ENCODE results near the gene RXRB.

The RXRB gene

DNA sequence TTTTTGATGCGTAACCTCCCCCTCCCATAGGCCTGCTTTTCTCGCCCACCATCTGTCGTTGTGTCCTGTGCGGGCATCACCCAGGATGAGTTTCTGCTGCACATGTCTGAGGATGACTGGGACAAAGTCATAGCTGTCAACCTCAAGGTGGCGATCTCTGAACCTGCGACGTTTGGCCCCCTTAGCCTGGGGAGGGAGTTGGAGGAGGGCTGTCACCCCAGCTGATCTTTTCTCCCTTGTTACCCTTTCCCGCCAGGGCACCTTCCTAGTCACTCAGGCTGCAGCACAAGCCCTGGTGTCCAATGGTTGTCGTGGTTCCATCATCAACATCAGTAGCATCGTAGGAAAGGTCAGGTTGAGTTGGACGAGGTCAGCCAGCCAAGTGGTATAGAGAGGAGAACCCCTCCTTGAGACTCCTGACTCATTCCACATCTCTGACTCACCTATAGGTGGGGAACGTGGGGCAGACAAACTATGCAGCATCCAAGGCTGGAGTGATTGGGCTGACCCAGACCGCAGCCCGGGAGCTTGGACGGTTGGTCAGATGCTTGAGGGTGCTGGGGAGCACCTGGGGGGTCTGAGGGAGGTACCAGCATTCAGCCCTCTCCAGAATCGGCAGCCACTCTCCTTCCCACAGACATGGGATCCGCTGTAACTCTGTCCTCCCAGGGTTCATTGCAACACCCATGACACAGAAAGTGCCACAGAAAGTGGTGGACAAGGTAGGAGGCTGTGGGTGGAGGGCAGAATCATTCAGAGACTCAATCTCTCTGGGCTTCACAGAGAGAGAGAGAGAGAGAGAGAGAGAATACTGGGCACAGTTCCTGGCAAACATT, 4.9 kb upstream of the RXRB start:
- Histone ChIP-seq H3K9ac (ENCODE audit: low read length) (peak overlapping the region; percentile 86), H2BK120ac (ENCODE audit: low read depth, low read length) (no peak overlapping the region), H3K27me3 (ENCODE audit: insufficient read depth, low read length, poor library complexity) (no peaks in the 10 kb centered on the region), H3K79me1 (ENCODE audit: low read length) (peaks cover 23% of the 10 kb centered on the region), H3K4me2 (ENCODE audit: low read length) (peak overlapping the region; percentile 77), H2BK5ac (ENCODE audit: low read length) (no peak overlapping the region), H3K4ac (ENCODE audit: low read depth, low read length) (no peak overlapping the region), H4K8ac (ENCODE audit: low read depth, low read length) (no peak overlapping the region), H3K4me1 (ENCODE audit: control insufficient read depth, low read depth, low read length) (peaks cover 15% of the 10 kb centered on the region), H3K27ac (ENCODE audit: low read depth, low read length) (no peak overlapping the region), H3K4me3 (ENCODE audit: low read length) (no peak overlapping the region), H3K23ac (ENCODE audit: low read length) (no peak overlapping the region), H3K18ac (ENCODE audit: low read length) (no peak overlapping the region), H3K56ac (ENCODE audit: low read length) (peak overlapping the region; percentile 92), H3K36me3 (ENCODE audit: control insufficient read depth, insufficient read depth, low read length) (peaks cover 12% of the 10 kb centered on the region), H3K79me2 (ENCODE audit: control insufficient read depth, insufficient read depth, low read length) (peaks cover 19% of the 10 kb centered on the region), H2AK5ac (ENCODE audit: low read length) (no peak overlapping the region), H4K5ac (ENCODE audit: low read length) (no peak overlapping the region), H2BK15ac (replicated peaks; ENCODE audit: low read depth) (no peak overlapping the region)
- peak; percentile 86 for DNase-seq
- WGBS (ENCODE audit: extremely low coverage, insufficient coverage, low lambda C conversion rate): no CpG with 5 or more reads among the region's 17 CpGs

DNA sequence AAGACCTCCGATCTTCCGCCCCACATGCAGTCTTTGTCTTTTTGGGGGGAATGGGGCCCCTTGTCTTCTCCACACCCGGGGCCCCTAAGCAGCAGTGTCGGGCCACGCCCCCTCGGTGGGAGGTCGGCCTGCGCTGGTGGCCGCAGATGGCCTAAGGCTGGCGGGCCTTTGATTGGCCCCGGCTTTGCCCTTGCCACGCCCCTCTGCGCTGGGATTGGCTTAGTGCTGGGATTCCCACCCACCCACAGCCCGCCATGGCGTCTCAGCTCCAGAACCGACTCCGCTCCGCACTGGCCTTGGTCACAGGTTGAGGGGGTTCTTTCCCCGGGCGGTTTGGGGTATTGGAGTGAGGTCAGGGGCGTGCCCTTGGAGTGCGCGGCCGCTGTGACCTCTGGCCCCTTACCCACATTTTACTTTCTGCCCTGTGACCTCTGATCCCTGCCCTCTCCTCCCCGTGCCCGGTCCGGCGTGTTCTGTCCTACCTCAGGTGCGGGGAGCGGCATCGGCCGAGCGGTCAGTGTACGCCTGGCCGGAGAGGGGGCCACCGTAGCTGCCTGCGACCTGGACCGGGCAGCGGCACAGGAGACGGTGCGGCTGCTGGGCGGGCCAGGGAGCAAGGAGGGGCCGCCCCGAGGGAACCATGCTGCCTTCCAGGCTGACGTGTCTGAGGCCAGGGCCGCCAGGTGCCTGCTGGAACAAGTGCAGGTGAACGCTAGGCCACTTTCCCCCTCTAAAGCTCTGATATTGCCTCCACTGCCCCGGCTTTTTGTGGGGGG, 4.1 kb upstream of the RXRB start, which contains the start of gene HSD17B8:
HSD17B8 (plus strand) TSS at position 241 of the 776 bp plus-strand sequence; CDS start at position 255, 14 bp downstream.
- Histone ChIP-seq H3K36me3 (ENCODE audit: control insufficient read depth, insufficient read depth, low read length) (peaks cover 12% of the 10 kb centered on the region), H2BK120ac (ENCODE audit: low read depth, low read length) (no peak within 1 kb of the TSS), H3K9ac (ENCODE audit: low read length) (peak within 1 kb of the TSS; percentile 86), H2BK5ac (ENCODE audit: low read length) (peak within 1 kb of the TSS; percentile 37), H2BK15ac (replicated peaks; ENCODE audit: low read depth) (no peak within 1 kb of the TSS), H3K4me2 (ENCODE audit: low read length) (peak within 1 kb of the TSS; percentile 77), H3K27me3 (ENCODE audit: insufficient read depth, low read length, poor library complexity) (no peaks in the 10 kb centered on the region), H3K79me1 (ENCODE audit: low read length) (peaks cover 22% of the 10 kb centered on the region), H3K27ac (ENCODE audit: low read depth, low read length) (no peak within 1 kb of the TSS), H3K23ac (ENCODE audit: low read length) (peak within 1 kb of the TSS; percentile 37), H2AK5ac (ENCODE audit: low read length) (no peak within 1 kb of the TSS), H4K5ac (ENCODE audit: low read length) (no peak within 1 kb of the TSS), H3K56ac (ENCODE audit: low read length) (peak within 1 kb of the TSS; percentile 92), H3K79me2 (ENCODE audit: control insufficient read depth, insufficient read depth, low read length) (peaks cover 19% of the 10 kb centered on the region), H3K4ac (ENCODE audit: low read depth, low read length) (no peak within 1 kb of the TSS), H3K18ac (ENCODE audit: low read length) (no peak within 1 kb of the TSS), H3K4me1 (ENCODE audit: control insufficient read depth, low read depth, low read length) (peaks cover 15% of the 10 kb centered on the region), H3K4me3 (ENCODE audit: low read length) (peak within 1 kb of the TSS; percentile 85), H4K8ac (ENCODE audit: low read depth, low read length) (no peak within 1 kb of the TSS)
- peak; percentile 95 for DNase-seq
- WGBS (ENCODE audit: extremely low coverage, insufficient coverage, low lambda C conversion rate): no CpG with 5 or more reads among the region's 48 CpGs

DNA sequence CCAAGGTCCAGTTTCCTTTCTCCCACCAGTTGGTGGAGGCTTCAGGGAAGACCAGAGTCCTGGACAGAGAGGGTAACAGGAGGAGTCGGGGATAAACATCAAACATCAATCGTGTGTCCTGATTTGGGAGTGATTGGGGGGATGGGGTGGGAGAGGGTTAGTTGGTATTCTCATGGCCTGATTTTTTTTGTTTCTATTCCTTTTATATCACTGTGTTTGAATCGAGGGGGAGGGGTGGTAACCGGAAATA, 3.6 kb upstream of the RXRB start:
- WGBS (ENCODE audit: extremely low coverage, insufficient coverage, low lambda C conversion rate): no CpG with 5 or more reads among the region's 4 CpGs
- H3K27ac ChIP-seq (ENCODE audit: low read depth, low read length): no peak overlapping the region
- no peak overlapping the region for H4K5ac ChIP-seq (ENCODE audit: low read length)
- no peak for DNase-seq
- no peak overlapping the region for H3K56ac ChIP-seq (ENCODE audit: low read length)
- no peak overlapping the region for H3K23ac ChIP-seq (ENCODE audit: low read length)
- no peak overlapping the region for H3K9ac ChIP-seq (ENCODE audit: low read length)
- H3K18ac ChIP-seq (ENCODE audit: low read length): no peak overlapping the region
- H2BK5ac ChIP-seq (ENCODE audit: low read length): no peak overlapping the region
- H3K4ac ChIP-seq (ENCODE audit: low read depth, low read length): no peak overlapping the region
- no peak overlapping the region for H3K4me3 ChIP-seq (ENCODE audit: low read length)
- H3K79me1 ChIP-seq (ENCODE audit: low read length): peaks cover 23% of the 10 kb centered on the region
- no peak overlapping the region for H2BK15ac ChIP-seq (replicated peaks; ENCODE audit: low read depth)
- H3K4me1 ChIP-seq (ENCODE audit: control insufficient read depth, low read depth, low read length): peaks cover 15% of the 10 kb centered on the region
- no peak overlapping the region for H2BK120ac ChIP-seq (ENCODE audit: low read depth, low read length)
- H3K36me3 ChIP-seq (ENCODE audit: control insufficient read depth, insufficient read depth, low read length): peaks cover 12% of the 10 kb centered on the region
- H4K8ac ChIP-seq (ENCODE audit: low read depth, low read length): no peak overlapping the region
- peaks cover 21% of the 10 kb centered on the region for H3K79me2 ChIP-seq (ENCODE audit: control insufficient read depth, insufficient read depth, low read length)
- no peak overlapping the region for H2AK5ac ChIP-seq (ENCODE audit: low read length)
- no peaks in the 10 kb centered on the region for H3K27me3 ChIP-seq (ENCODE audit: insufficient read depth, low read length, poor library complexity)
- no peak overlapping the region for H3K4me2 ChIP-seq (ENCODE audit: low read length)

DNA sequence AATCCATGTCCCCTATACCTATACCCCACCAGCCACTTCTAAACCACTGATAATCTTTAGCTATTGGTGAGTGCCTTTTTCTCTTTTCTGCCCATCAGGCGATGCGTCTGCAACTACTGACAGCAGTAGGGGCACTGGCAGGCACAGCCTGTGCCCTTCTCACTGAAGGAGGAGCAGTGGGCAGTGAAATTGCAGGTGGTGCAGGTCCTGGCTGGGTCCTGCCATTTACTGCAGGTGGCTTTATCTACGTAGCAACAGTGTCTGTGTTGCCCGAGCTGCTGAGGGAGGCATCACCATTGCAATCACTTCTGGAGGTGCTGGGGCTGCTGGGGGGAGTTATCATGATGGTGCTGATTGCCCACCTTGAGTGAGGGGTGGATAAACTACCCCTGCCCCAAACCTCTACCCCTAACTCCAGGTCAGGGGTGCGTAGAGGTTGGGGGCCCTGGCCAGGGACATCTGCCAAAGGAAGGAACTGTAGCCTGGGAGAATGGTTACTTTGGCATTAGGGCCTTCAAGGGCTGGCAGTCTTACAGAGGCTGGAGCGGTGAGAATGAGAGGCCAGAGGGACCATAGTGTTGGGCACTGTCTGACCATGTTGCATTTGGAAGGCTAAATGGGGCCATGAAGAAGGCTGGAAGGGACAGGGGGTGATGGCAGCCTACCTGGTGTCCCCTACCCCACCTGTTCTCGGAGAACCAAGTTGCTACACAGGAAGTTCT, 3.1 kb upstream of the RXRB start:
- DNase-seq: no peak

DNA sequence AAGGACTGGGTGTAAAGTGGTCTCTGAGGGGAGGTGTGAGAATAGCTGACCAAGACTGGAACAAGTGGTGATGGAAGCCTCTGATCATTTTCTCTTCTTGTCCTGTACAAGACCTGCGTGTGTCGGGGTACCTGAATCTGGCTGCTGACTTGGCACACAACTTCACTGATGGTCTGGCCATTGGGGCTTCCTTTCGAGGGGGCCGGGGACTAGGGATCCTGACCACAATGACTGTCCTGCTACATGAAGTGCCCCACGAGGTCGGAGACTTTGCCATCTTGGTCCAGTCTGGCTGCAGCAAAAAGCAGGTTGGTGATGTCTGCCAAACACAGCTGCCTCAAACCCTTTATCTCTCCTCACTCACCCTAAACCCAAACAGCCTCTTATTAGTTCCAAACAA, 2.3 kb upstream of the RXRB start:
- no peak overlapping the region for H3K27ac ChIP-seq (ENCODE audit: low read depth, low read length)
- no peak overlapping the region for H3K18ac ChIP-seq (ENCODE audit: low read length)
- H3K4me2 ChIP-seq (ENCODE audit: low read length): no peak overlapping the region
- DNase-seq: no peak
- H4K5ac ChIP-seq (ENCODE audit: low read length): no peak overlapping the region
- H4K8ac ChIP-seq (ENCODE audit: low read depth, low read length): no peak overlapping the region
- no peak overlapping the region for H3K4me3 ChIP-seq (ENCODE audit: low read length)
- no peak overlapping the region for H3K56ac ChIP-seq (ENCODE audit: low read length)
- WGBS (ENCODE audit: extremely low coverage, insufficient coverage, low lambda C conversion rate): no CpG with 5 or more reads among the region's 6 CpGs
- H2BK15ac ChIP-seq (replicated peaks; ENCODE audit: low read depth): no peak overlapping the region
- no peak overlapping the region for H2BK5ac ChIP-seq (ENCODE audit: low read length)
- no peak overlapping the region for H2BK120ac ChIP-seq (ENCODE audit: low read depth, low read length)
- no peak overlapping the region for H3K9ac ChIP-seq (ENCODE audit: low read length)
- H3K4me1 ChIP-seq (ENCODE audit: control insufficient read depth, low read depth, low read length): peaks cover 12% of the 10 kb centered on the region
- no peak overlapping the region for H3K4ac ChIP-seq (ENCODE audit: low read depth, low read length)
- peaks cover 21% of the 10 kb centered on the region for H3K79me2 ChIP-seq (ENCODE audit: control insufficient read depth, insufficient read depth, low read length)
- H3K79me1 ChIP-seq (ENCODE audit: low read length): peaks cover 20% of the 10 kb centered on the region
- H3K36me3 ChIP-seq (ENCODE audit: control insufficient read depth, insufficient read depth, low read length): peaks cover 12% of the 10 kb centered on the region
- H3K27me3 ChIP-seq (ENCODE audit: insufficient read depth, low read length, poor library complexity): no peaks in the 10 kb centered on the region
- no peak overlapping the region for H3K23ac ChIP-seq (ENCODE audit: low read length)
- H2AK5ac ChIP-seq (ENCODE audit: low read length): no peak overlapping the region

More for the DNA sequence above, 3.1 kb upstream of the RXRB start:
- Histone ChIP-seq H4K5ac (ENCODE audit: low read length) (no peak overlapping the region), H3K4ac (ENCODE audit: low read depth, low read length) (no peak overlapping the region), H3K4me3 (ENCODE audit: low read length) (no peak overlapping the region), H3K56ac (ENCODE audit: low read length) (no peak overlapping the region), H3K4me1 (ENCODE audit: control insufficient read depth, low read depth, low read length) (peaks cover 12% of the 10 kb centered on the region), H2BK120ac (ENCODE audit: low read depth, low read length) (no peak overlapping the region), H3K36me3 (ENCODE audit: control insufficient read depth, insufficient read depth, low read length) (peaks cover 12% of the 10 kb centered on the region), H3K9ac (ENCODE audit: low read length) (no peak overlapping the region), H3K23ac (ENCODE audit: low read length) (no peak overlapping the region), H3K79me2 (ENCODE audit: control insufficient read depth, insufficient read depth, low read length) (peaks cover 21% of the 10 kb centered on the region), H3K18ac (ENCODE audit: low read length) (no peak overlapping the region), H2BK15ac (replicated peaks; ENCODE audit: low read depth) (no peak overlapping the region), H3K4me2 (ENCODE audit: low read length) (no peak overlapping the region), H3K27me3 (ENCODE audit: insufficient read depth, low read length, poor library complexity) (no peaks in the 10 kb centered on the region), H3K79me1 (ENCODE audit: low read length) (peaks cover 20% of the 10 kb centered on the region), H2AK5ac (ENCODE audit: low read length) (no peak overlapping the region), H3K27ac (ENCODE audit: low read depth, low read length) (no peak overlapping the region), H4K8ac (ENCODE audit: low read depth, low read length) (no peak overlapping the region), H2BK5ac (ENCODE audit: low read length) (no peak overlapping the region)
- WGBS (ENCODE audit: extremely low coverage, insufficient coverage, low lambda C conversion rate): no CpG with 5 or more reads among the region's 7 CpGs

Data from mesendoderm (in vitro differentiated cells).